Activated CD8-positive, alpha-beta memory T cell treated with anti-CD3 and anti-CD28 coated beads for 36 hours (primary cell): ENCODE measurements around the gene ARMC3. TPM values are rescaled to one million over a fixed set of nuclear protein-coding genes. Genes with fewer than 3 reads are reported as not detected.
"Not testable (repeated sequence)": the region's sequence is repeated elsewhere in the genome, so short reads cannot be mapped to it uniquely, and the experiment has no call there.

ENCODE experiments used
- CTCF ChIA-PET: fragments of 350-600 bp; sonication (Branson Sonifier 250); formaldehyde crosslinking; loops from one replicate; lab custom pipeline; 2021; ENCODE audit warnings: antibody characterized with exemption; lab: Charles Lee
- POLR2A ChIA-PET: fragments of 350-600 bp; sonication (Branson Sonifier 250); formaldehyde crosslinking; loops from one replicate; lab custom pipeline; 2021; ENCODE audit warnings: antibody characterized with exemption; lab: Charles Lee
- total RNA-seq, 2 experiments: library from RNA; stranded (reverse); gene quantifications; one replicate each; pipeline ENCODE4 v1.2.3, GENCODE V29; 2021

ARMC3 gene
- total RNA-seq: not detected

GRCh38 chr10:22927661-22928403 is at the start of gene ARMC3:
Gene ARMC3, plus strand, starts transcription at chr10:22928053. Its CDS starts 3,944 bp downstream, at chr10:22931997.
- POLR2A ChIA-PET: no interaction called here
- CTCF ChIA-PET: no interaction called here

GRCh38 chr10:22891797-22892196 is 36.1 kb upstream of the ARMC3 start:
- POLR2A ChIA-PET: no interaction called here
- CTCF ChIA-PET: interaction anchor here (0.6 kb wide), 1 partner anchor 1389 kb away, joined by 4 read pairs; no protein-coding TSS in a partner anchor

GRCh38 chr10:22893781-22894180 is 34.1 kb upstream of the ARMC3 start:
- ChIA-PET CTCF (no interaction called here), POLR2A (no interaction called here)

GRCh38 chr10:22894714-22895113 is 33.1 kb upstream of the ARMC3 start:
- ChIA-PET CTCF (no interaction called here), POLR2A (no interaction called here)

- ChIA-PET POLR2A (no interaction called here), CTCF (no interaction called here)
Observed at GRCh38 chr10:22895252-22895651, 32.6 kb upstream of the ARMC3 start.

- ChIA-PET CTCF (interaction anchor here (0.6 kb wide), 1 partner anchor 16 kb away, joined by 3 read pairs; no protein-coding TSS in a partner anchor), POLR2A (no interaction called here)
Observed at GRCh38 chr10:22897371-22897770, 30.5 kb upstream of the ARMC3 start.

- POLR2A ChIA-PET: no interaction called here
Observed at GRCh38 chr10:22899307-22899706, 28.5 kb upstream of the ARMC3 start.

GRCh38 chr10:22899775-22900174 is 28.1 kb upstream of the ARMC3 start:
- POLR2A ChIA-PET: no interaction called here
- CTCF ChIA-PET: no interaction called here

More at GRCh38 chr10:22899307-22899706, 28.5 kb upstream of the ARMC3 start:
- CTCF ChIA-PET: no interaction called here

- ChIA-PET CTCF (no interaction called here), POLR2A (no interaction called here)
Observed at GRCh38 chr10:22900841-22901601, 26.8 kb upstream of the ARMC3 start.

GRCh38 chr10:22902147-22902546 is 25.7 kb upstream of the ARMC3 start:
- CTCF ChIA-PET, POLR2A ChIA-PET: not testable (repeated sequence)

GRCh38 chr10:22903694-22904093 is 24.2 kb upstream of the ARMC3 start:
- POLR2A ChIA-PET: no interaction called here
- CTCF ChIA-PET: no interaction called here

GRCh38 chr10:22906767-22907166 is 21.1 kb upstream of the ARMC3 start:
- ChIA-PET CTCF (no interaction called here), POLR2A (no interaction called here)

- POLR2A ChIA-PET: no interaction called here
- CTCF ChIA-PET: no interaction called here
Observed at GRCh38 chr10:22908837-22909236, 19.0 kb upstream of the ARMC3 start.

GRCh38 chr10:22909673-22910072 is 18.2 kb upstream of the ARMC3 start:
- POLR2A ChIA-PET, CTCF ChIA-PET: not testable (repeated sequence)

GRCh38 chr10:22911067-22911466 is 16.8 kb upstream of the ARMC3 start:
- ChIA-PET POLR2A (no interaction called here), CTCF (no interaction called here)

- POLR2A ChIA-PET: no interaction called here
- CTCF ChIA-PET: no interaction called here
Observed at GRCh38 chr10:22911889-22912762, 15.7 kb upstream of the ARMC3 start.

- ChIA-PET CTCF (no interaction called here), POLR2A (no interaction called here)
Observed at GRCh38 chr10:22912763-22913384, 15.0 kb upstream of the ARMC3 start.

GRCh38 chr10:22913474-22914092 is 14.3 kb upstream of the ARMC3 start:
- POLR2A ChIA-PET: no interaction called here
- CTCF ChIA-PET: no interaction called here

- CTCF ChIA-PET: no interaction called here
- POLR2A ChIA-PET: no interaction called here
Observed at GRCh38 chr10:22915314-22915713, 12.5 kb upstream of the ARMC3 start.
